GM12891 (cell line): ENCODE data around the gene BCO2.
A peak's percentile ranks its signal among the peaks of the same experiment; 100 is the strongest.

Experiments
- PAX5 ChIP-seq: IDR thresholded peaks from 2 replicates; pipeline ENCODE4 v1.6.1; 2011; ENCODE audit warnings: low read length, moderate library complexity, mild to moderate bottlenecking; ENCODE audit not compliant: insufficient read depth, severe bottlenecking
- POLR2A ChIP-seq: IDR thresholded peaks from 2 replicates; pipeline ENCODE4 v1.6.1; 2011; ENCODE audit warnings: low read depth, low read length, control low read depth
- POLR2AphosphoS5 ChIP-seq: IDR thresholded peaks from 2 replicates; pipeline ENCODE4 v1.6.1; 2011; ENCODE audit warnings: low read depth, low read length, control low read depth
- POU2F2 ChIP-seq: IDR thresholded peaks from 2 replicates; pipeline ENCODE4 v1.6.1; 2011; ENCODE audit warnings: low read depth, mild to moderate bottlenecking, control low read depth, low read length, moderate library complexity
- SPI1 ChIP-seq: IDR thresholded peaks from 2 replicates; pipeline ENCODE4 v1.6.1; 2011; ENCODE audit warnings: low read depth, low read length, control low read depth
- TAF1 ChIP-seq: IDR thresholded peaks from 2 replicates; pipeline ENCODE4 v1.6.1; 2011; ENCODE audit warnings: low read depth, low read length, control low read depth

GRCh38 chr11:112235750-112236390 is 60.6 kb downstream of the BCO2 start:
- TF ChIP-seq POLR2AphosphoS5 = no peak
- no peak for TF ChIP-seq POLR2A
- TF ChIP-seq SPI1 = 0 out of 2 replicates have a peak, but pooled peaks have one; percentile 2
- TF ChIP-seq TAF1 = no peak
- no peak for TF ChIP-seq POU2F2
- no peak for TF ChIP-seq PAX5
